Thymus (tissue), 11 donors: ENCODE measurements around the gene CLN6. TPM values are rescaled to one million over a fixed set of nuclear protein-coding genes. Genes with fewer than 3 reads are reported as not detected.

Experiments used
- DNase-seq, 9 donors: peaks; one replicate each; pipeline ENCODE4 v3.0.0-alpha.2; 2013; ENCODE audit warnings: low spot score in 9 of 9, low read depth in 6 of 9, missing footprints in 1 of 9
- H3K27ac ChIP-seq, 2 donors: one replicate each; pipeline ENCODE4 v1.5.1; 2013; ENCODE audit warnings: control low read depth in 1 of 2, low read depth in 1 of 2, low read length in 1 of 2, mild to moderate bottlenecking in 1 of 2, moderate library complexity in 1 of 2
- H3K27me3 ChIP-seq, 2 donors: one replicate each; pipeline ENCODE4 v1.5.1; 2013; ENCODE audit warnings: low read length in 1 of 2; ENCODE audit not compliant: control insufficient read depth in 2 of 2, insufficient read depth in 1 of 2
- H3K36me3 ChIP-seq, 2 donors: one replicate each; pipeline ENCODE4 v1.5.1; 2013; ENCODE audit warnings: low read length in 1 of 2, mild to moderate bottlenecking in 1 of 2, moderate library complexity in 1 of 2; ENCODE audit not compliant: control insufficient read depth in 2 of 2, insufficient read depth in 2 of 2
- H3K4me1 ChIP-seq, 2 donors: one replicate each; pipeline ENCODE4 v1.5.1; 2013; ENCODE audit warnings: low read length in 2 of 2; ENCODE audit not compliant: control insufficient read depth in 2 of 2, insufficient read depth in 2 of 2
- H3K4me3 ChIP-seq, 2 donors: one replicate each; pipeline ENCODE4 v1.5.1; 2013; ENCODE audit warnings: low read length in 2 of 2, control low read depth in 1 of 2, mild to moderate bottlenecking in 1 of 2
- H3K9me3 ChIP-seq, 2 donors: one replicate each; pipeline ENCODE4 v1.5.1; 2013; ENCODE audit warnings: low read length in 1 of 2, mild to moderate bottlenecking in 1 of 2; ENCODE audit not compliant: control insufficient read depth in 2 of 2, insufficient read depth in 1 of 2
- WGBS: extraction: QIAGEN DNeasy Blood & Tissue Kit; methylation state at CpG from one replicate; pipeline ENCODE4 v1.1.7; 2013; 5-methylcytosine and 5-hydroxymethylcytosine counted together
- polyA plus RNA-seq: library from polyadenylated mRNA; stranded (reverse); fragments of 200-250 nt; gene quantifications from one replicate; pipeline ENCODE4 v1.2.3, GENCODE V29; 2013
- total RNA-seq: library from RNA; stranded (reverse); fragments of 120-200 nt; gene quantifications from one replicate; pipeline ENCODE4 v1.2.4, GENCODE V29; 2013
- donor health status: healthy.

The CLN6 gene
- total and polyA plus RNA-seq, 2 donors: 6.5 to 14.2 TPM

DNA sequence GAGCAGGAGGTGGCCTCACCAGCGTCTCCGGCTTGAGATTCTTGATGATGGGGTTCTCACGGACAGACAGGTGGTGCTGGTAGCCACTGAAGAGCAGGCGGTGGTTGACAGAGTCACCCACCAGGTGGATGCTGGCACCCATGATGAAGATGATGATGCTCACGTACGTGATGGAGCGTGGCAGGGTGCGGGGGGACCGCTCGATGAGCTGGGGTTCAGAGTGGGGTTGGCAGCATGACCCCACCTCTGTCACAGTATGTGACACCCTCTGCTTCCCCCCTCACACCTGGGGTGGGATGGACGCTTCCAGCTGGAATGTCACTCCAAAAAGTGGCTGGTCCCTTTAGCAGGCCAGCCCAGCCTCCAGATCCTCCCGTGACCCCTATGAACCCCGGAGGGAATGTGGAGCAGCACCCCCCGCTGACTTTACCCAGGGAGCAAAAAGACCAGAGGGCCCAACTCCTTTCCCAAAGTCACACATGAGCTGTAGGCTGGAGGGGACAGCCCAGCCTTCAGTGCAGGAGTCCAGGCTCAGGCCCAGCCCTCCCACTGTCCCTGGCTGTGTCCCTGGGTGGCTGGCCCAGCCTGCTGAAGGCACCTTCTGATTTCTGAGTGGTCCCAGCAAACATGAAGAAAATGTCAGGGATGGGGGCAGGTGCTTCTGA is 17.7 kb downstream of the CLN6 start:
- Histone ChIP-seq H3K4me3 (no peak overlapping the region), H3K27ac (no peak overlapping the region), H3K27me3 (no peaks in the 10 kb centered on the region), H3K36me3 (peaks cover 4 to 11% of the 10 kb centered on the region in 2 donors), H3K9me3 (peaks cover 0 to 2% of the 10 kb centered on the region in 2 donors), H3K4me1 (peaks cover 5 to 40% of the 10 kb centered on the region in 2 donors)
- 98% methylated on average over 14 of the region's 14 CpGs for WGBS
- no peak for DNase-seq

DNA sequence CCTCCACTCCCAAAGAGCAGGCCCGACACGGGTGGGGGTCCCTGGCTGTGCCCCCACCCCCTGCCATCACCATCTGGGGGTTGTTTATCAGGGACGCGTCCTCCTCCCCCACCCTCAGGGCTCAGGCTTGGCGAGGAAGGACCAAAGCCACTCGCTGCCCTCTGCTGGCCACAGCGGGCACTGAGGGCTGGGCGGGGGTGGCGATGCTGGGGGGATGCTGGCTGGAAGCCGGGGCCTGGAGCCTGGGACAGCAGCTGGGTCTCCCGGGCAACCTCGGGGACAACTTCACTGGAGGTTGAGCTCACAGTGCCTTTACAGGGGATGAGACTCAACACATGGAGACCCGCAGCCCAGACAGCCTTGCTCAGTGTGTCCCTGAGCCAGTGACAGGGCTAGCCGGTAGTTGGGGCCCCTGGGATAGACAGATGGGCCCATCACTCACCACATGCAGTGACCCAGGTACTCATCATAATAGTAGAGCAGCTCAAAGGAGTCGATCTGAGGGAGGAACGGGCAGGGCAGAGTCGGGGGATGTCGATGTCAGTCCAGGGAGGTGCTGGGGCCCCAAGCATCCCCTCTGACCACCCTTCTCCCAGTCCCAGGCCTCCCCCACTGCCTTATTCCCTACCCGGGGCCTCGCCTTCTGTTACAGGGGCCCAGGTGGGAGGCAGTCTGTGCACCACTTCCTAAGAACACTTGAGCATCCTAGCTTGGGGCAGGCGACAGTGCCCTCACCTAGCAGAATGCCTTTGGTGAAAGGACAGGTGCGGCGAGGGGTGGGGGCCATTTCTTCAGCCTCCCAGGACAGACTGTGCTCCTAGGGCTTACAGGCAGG is 18.5 kb downstream of the CLN6 start:
- DNase-seq: peak in 2 of 9 donors; percentile 53 to 66
- WGBS: 83% methylated on average over 23 of the region's 23 CpGs
- Histone ChIP-seq H3K36me3 (peaks cover 4 to 10% of the 10 kb centered on the region in 2 donors), H3K27me3 (no peaks in the 10 kb centered on the region), H3K4me1 (peaks cover 7 to 47% of the 10 kb centered on the region in 2 donors), H3K27ac (no peak overlapping the region), H3K9me3 (peaks cover 0 to 2% of the 10 kb centered on the region in 2 donors), H3K4me3 (no peak overlapping the region)

DNA sequence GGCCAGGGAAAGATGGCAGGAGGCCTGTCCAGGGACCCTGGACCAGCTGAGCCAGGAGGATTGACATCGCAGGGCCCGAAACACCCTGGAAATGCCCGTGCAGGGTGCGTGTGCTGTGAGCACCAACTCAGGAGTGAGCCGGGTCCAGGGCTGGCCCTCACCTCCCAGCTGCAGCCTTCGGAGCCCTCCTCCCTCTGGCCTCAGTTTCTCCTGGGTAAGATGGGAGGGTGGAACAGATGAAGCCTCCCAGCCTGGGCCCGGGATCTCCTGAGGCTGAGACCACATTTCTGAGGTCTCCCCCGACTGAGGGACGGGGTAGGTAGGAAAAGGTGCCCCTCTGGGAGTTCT is 19.1 kb downstream of the CLN6 start:
- Histone ChIP-seq H3K9me3 (peaks cover 0 to 2% of the 10 kb centered on the region in 2 donors), H3K36me3 (peaks cover 2 to 8% of the 10 kb centered on the region in 2 donors), H3K27ac (peak overlapping the region in 1 of 2 donors; percentile 78), H3K27me3 (no peaks in the 10 kb centered on the region), H3K4me3 (no peak overlapping the region), H3K4me1 (peaks cover 7 to 54% of the 10 kb centered on the region in 2 donors)
- 94% methylated on average over 9 of the region's 9 CpGs for WGBS
- no peak for DNase-seq

DNA sequence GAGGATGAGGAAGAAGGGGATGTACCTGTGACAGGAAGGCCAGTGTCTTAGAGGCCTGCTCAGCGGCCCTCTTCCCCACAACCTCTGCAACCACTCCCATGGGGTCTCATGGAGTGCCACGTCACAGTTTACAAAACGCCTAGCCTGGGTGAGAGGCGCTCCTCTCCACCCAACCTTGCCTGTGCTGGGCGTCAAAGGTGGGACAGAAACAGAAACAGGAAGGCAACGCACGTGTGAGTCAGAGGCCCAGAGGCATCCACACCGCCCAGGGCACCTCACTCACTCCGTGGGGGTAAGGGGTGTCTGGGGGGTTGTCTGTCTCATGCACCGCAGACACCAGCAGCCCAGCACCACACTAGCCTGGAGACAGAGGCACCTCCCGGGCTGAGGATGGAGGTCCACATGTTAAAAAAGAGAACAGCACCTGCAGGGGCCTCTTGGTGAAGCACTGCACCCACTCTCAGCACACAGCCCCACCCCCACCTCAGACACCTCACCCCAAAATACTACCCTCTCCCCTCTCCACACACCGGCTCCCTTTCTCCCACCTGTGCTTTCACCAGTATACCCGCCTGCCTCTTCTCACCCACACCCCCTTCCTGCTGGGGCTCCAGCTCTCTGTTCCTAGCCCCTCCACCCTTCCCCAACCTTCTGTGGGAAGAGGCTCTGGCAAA is 19.7 kb downstream of the CLN6 start:
- Histone ChIP-seq H3K4me3 (no peak overlapping the region), H3K27me3 (no peaks in the 10 kb centered on the region), H3K9me3 (peaks cover 0 to 2% of the 10 kb centered on the region in 2 donors), H3K4me1 (peaks cover 7 to 59% of the 10 kb centered on the region in 2 donors), H3K36me3 (peaks cover 2 to 8% of the 10 kb centered on the region in 2 donors), H3K27ac (peak overlapping the region in 1 of 2 donors; percentile 78)
- WGBS: 67% methylated on average over 13 of the region's 13 CpGs
- DNase-seq: peak in 1 of 9 donors; percentile 59

DNA sequence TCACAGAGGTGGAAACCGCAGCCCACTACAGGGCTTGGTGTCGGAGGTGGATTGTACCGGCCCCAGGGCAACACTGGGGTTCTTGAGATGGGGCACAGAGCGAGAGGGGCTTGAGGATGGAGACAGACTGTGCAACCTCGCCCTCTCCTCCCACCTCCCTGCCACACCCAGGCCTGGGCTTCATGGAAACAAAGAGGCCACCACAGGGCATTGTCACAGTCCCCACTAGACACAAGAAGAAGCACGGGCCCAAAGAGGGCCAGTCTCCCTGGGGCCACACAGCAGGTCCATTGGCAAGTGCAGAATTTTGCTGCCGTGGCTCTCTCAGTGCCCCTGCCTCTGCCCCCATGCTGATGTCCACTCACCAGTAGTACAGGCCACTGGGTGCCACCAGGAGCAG is 20.3 kb downstream of the CLN6 start:
- Histone ChIP-seq H3K4me3 (no peak overlapping the region), H3K9me3 (peaks cover 0 to 2% of the 10 kb centered on the region in 2 donors), H3K4me1 (peaks cover 7 to 65% of the 10 kb centered on the region in 2 donors), H3K27ac (peak overlapping the region in 1 of 2 donors; percentile 78), H3K27me3 (no peaks in the 10 kb centered on the region), H3K36me3 (peaks cover 2 to 5% of the 10 kb centered on the region in 2 donors)
- WGBS: 86% methylated on average over 7 of the region's 7 CpGs
- no peak for DNase-seq

DNA sequence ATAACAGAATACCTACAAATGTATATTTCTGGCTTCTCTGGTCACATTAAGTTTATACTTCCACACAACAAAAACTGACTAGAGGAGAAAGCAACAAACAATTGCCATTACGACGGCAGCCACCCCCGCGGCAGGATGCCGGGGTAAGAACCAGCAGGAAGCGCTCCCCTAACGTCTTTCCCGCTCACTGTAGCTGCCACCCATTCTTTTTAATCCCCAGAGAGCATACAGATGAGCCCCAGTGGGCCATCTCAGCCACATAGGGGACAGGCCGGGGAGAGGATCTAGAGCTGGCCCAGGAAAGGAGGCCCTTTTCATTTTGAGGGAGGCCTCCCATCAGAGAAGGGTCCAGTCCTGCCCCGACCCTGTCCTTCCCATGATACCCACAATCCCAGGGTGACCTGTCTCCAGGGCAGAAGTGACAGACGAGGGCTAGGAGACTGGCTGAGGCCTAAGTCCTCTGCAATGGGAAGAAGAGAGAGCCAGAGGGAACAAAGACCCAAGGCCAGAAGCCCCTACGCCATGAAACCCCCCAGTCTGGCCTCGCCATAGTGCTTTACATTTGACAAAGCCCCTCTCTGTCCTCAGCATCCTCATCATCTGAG is 20.8 kb downstream of the CLN6 start:
- peaks cover under 1 to 5% of the 10 kb centered on the region in 2 donors for H3K36me3 ChIP-seq
- H3K27ac ChIP-seq: peak overlapping the region; percentile 6 to 78
- peak in 2 of 9 donors; percentile 50 to 67 for DNase-seq
- H3K4me1 ChIP-seq: peaks cover 7 to 70% of the 10 kb centered on the region in 2 donors
- no peak overlapping the region for H3K4me3 ChIP-seq
- H3K9me3 ChIP-seq: peaks cover 0 to 2% of the 10 kb centered on the region in 2 donors
- H3K27me3 ChIP-seq: no peaks in the 10 kb centered on the region
- WGBS: 72% methylated on average over 13 of the region's 13 CpGs

DNA sequence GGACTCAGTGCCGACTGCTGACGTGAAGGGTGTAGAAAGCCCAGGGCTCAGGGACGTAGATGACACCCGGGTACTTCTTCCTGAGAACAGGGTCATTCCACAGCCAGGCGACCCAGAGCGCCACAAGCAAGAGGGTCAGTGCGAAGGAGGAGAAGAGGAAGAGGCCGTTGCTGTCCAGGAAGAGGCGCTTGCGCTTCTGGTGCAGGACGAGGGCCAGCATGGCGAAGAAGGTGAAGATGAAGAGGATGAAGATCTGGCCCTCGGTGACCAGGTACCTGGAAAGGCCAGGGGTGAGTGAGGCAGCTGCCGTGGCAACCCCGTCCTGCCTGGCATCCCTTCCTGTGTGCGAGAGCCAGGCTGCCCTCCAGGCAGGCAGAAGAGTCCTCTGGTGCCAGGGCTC is 21.4 kb downstream of the CLN6 start:
- 95% methylated on average over 16 of the region's 16 CpGs for WGBS
- peaks cover 7 to 72% of the 10 kb centered on the region in 2 donors for H3K4me1 ChIP-seq
- H3K9me3 ChIP-seq: peaks cover 0 to 2% of the 10 kb centered on the region in 2 donors
- peak overlapping the region; percentile 78 to 79 for H3K27ac ChIP-seq
- H3K4me3 ChIP-seq: no peak overlapping the region
- DNase-seq: no peak
- no peaks in the 10 kb centered on the region for H3K27me3 ChIP-seq
- H3K36me3 ChIP-seq: peaks cover 2 to 5% of the 10 kb centered on the region in 2 donors

DNA sequence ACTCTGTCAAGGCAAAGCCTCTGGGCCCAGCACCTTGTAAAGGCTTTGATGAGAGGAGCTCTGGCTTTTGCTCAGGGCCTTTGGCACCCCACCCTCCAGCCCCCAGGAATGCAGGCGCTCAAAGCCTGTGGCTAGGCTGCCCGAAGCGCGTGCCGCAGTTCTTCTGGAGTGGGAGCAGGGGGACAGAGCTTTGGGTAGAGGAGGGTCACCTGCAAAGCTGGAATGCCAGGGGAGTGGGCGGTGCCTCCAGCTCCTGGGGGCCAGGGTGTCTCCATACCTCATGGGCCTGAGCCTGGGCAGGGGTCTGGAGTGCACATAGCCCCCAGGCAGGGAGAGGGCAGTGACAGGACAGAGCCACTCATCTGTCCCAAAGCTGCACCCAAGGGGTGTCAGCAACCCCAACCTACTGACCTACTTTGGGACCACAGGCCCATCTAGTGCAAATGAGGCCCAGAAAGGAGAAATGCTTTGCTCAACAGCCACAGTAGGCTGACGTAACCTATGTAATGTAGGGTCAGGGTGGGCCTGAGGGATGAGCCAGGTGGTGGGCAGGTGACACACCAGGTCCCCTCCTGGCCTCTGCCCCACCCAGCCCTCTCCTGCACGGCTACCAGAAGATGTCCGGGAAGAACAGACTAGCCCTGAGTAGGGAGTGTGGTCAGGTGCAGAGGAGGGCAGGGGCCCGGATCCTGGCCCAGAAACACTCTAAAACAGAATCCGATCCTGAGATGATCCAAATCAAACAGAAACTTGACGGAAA is 22.2 kb downstream of the CLN6 start:
- Histone ChIP-seq H3K36me3 (peaks cover 2 to 5% of the 10 kb centered on the region in 2 donors), H3K4me1 (peaks cover 7 to 72% of the 10 kb centered on the region in 2 donors), H3K4me3 (no peak overlapping the region), H3K27ac (peak overlapping the region in 1 of 2 donors; percentile 88), H3K27me3 (no peaks in the 10 kb centered on the region), H3K9me3 (peaks cover 0 to 2% of the 10 kb centered on the region in 2 donors)
- peak in 1 of 9 donors; percentile 24 for DNase-seq
- 95% methylated on average over 12 of the region's 12 CpGs for WGBS
